GM21381 (cell line): ENCODE measurements around the gene FN1.
A peak's percentile ranks its signal among the peaks of the same experiment; 100 is the strongest.
"Not testable (repeated sequence)": the region's sequence is repeated elsewhere in the genome, so short reads cannot be mapped to it uniquely, and the experiment has no call there.

ENCODE experiments used
- ATAC-seq: cut with Tn5 transposase; IDR thresholded peaks from one replicate; pipeline ENCODE4 v1.9.1; 2021; ENCODE audit warnings: mild to moderate bottlenecking, moderate library complexity; ENCODE audit not compliant: unreplicated experiment

FN1 gene

GRCh38 chr2:215356334-215356947 lies 79.4 kb downstream of the FN1 start:
- ATAC-seq: no peak

GRCh38 chr2:215355801-215356200 lies 80.1 kb downstream of the FN1 start:
- ATAC-seq: no peak

- ATAC-seq: no peak
Observed at GRCh38 chr2:215354771-215355695, 80.8 kb downstream of the FN1 start.

- ATAC-seq: no peak
Observed at GRCh38 chr2:215352602-215353001, 83.3 kb downstream of the FN1 start.

- no peak for ATAC-seq
Observed at GRCh38 chr2:215347878-215348277, 88.0 kb downstream of the FN1 start.

GRCh38 chr2:215338883-215339679 lies 96.8 kb downstream of the FN1 start:
- no peak for ATAC-seq

GRCh38 chr2:215332872-215333595 lies 102.8 kb downstream of the FN1 start:
- peak; percentile 84 for ATAC-seq

- ATAC-seq: no peak
Observed at GRCh38 chr2:215328066-215328465, 107.8 kb downstream of the FN1 start.

- ATAC-seq: no peak
Observed at GRCh38 chr2:215324811-215325210, 111.1 kb downstream of the FN1 start.

GRCh38 chr2:215320679-215321078 lies 115.2 kb downstream of the FN1 start:
- no peak for ATAC-seq

GRCh38 chr2:215320102-215320501 lies 115.8 kb downstream of the FN1 start:
- no peak for ATAC-seq

- no peak for ATAC-seq
Observed at GRCh38 chr2:215319500-215319899, 116.4 kb downstream of the FN1 start.

- ATAC-seq: no peak
Observed at GRCh38 chr2:215316336-215316735, 119.5 kb downstream of the FN1 start.

GRCh38 chr2:215315301-215315700 lies 120.6 kb downstream of the FN1 start:
- no peak for ATAC-seq

- ATAC-seq: no peak
Observed at GRCh38 chr2:215314896-215315295, 121.0 kb downstream of the FN1 start.

GRCh38 chr2:215313255-215313613 lies 122.6 kb downstream of the FN1 start:
- no peak for ATAC-seq

- peak; percentile 97 for ATAC-seq
Observed at GRCh38 chr2:215311625-215312396, 124.1 kb downstream of the FN1 start, which contains the start of gene ATIC. Gene ATIC (plus strand): TSS chr2:215312059. CDS start chr2:215312143, 84 bp downstream.

- not testable (repeated sequence) for ATAC-seq
Observed at GRCh38 chr2:215311259-215311624, 124.6 kb downstream of the FN1 start.
